ENCODE results near the gene ABCA7.
"Not testable (repeated sequence)": the region's sequence is repeated elsewhere in the genome, so short reads cannot be mapped to it uniquely, and the experiment has no call there.

Gene ABCA7

GRCh38 chr19:1017115-1017905 lies 22.6 kb upstream of the ABCA7 start:
- DNase-seq: no peak

DNA sequence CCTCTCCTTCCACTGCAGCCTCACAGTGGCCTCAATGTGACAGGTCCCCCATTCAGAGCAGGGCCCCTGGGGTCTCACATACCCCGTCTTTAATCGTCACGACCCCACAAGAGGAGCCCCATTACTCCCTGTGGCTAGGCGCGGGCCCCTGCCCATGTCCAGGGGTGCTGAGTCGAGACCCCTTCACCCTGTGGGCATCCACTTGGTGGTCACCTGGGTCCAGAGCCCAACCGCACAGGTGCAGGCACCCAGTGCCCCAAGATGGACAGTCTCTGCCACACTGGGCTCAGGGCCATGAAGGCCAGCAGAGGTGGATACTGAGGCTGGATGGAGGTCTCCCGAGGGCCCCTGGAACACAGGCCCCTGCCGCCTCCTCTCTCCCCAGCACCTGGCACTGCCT lies 22.0 kb upstream of the ABCA7 start:
- DNase-seq: no peak

DNA sequence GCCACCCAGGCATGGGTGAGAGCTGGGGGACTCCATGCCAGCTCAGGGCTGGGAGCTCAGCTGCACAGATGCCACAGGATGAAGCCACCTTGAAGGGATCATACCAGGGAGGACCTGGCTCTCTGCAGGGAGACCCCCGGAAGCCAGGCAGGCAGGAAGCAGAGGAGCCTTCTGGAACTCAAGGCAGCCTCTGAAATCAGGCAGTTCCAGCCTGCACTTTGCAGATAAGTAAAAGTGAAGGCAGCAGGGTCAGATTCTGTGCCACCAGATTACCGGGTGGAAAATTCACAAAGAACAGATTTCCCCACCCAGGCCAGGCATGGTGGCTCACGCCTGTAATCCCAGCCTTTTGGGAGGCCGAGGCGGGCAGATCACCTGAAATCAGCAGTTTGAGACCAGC lies 21.5 kb upstream of the ABCA7 start:
- DNase-seq: no peak

DNA sequence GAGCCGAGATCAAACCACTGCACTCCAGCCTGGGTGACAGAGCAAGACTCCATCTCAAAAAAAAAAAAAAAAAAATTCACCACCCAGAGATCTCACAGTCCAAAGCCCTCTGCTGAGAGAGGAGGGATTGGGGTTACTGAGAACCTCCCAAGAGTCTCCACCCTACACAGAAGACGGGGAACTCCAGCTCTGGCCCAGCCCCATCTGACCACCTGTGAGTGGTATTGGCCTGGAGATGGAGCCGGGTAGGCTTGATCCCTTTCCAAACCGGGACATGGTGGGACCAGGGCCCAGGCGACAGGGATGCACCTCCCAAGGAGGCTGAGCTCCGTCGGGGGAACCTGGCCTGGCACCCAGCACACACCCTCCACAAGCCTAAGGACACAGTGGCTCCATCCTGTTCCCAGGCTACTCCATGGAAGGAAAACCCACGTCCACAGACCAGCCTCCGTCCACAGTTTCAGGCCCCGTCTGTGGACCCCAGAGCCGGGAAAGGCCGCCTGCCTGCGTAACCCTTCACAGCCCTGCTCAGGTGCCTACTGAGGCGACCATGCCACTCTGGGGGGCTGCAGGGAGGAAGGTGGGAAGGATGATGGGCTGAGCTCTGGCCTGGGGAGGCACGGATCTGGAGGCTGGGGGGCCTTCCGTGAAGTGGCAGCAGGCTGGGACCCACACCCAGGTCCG lies 20.8 kb upstream of the ABCA7 start:
- no peak for DNase-seq

GRCh38 chr19:1019616-1019961 lies 20.3 kb upstream of the ABCA7 start:
- DNase-seq: no peak

- DNase-seq: no peak
These were observed 19.7 kb upstream of the ABCA7 start for GRCh38 chr19:1019980-1020867.

DNA sequence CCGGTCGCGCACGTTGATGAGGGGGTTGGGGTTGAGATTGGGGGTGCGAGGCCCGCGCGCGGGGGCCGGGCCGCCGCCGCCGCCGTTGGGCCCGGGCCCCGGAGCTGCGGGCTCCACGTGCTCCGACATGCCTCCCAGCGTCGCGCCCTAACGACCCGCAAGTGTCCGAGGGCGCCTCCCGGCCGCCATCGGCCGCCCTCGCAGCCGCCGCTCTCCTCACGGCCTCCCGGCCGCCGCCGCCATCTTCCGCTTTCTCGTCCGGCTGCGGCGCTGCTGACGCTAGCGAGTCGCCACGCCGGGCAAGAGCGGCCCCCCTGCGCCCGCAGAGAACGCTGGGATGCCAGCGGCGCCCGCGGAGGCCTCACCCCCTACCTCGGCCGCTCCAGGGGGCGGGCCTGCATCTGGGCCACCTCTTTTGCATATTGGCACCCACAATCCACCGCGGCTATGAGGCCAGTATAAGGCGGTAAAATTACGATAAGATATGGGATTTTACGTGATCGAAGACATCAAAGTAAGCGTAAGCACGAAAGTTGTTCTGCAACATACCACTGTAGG lies 19.0 kb upstream of the ABCA7 start, which contains the start of gene TMEM259:
TMEM259 (minus strand) TSS at position 256 of the 558 bp plus-strand sequence; CDS start at position 129, 127 bp downstream.
- peak; percentile 96 for DNase-seq

GRCh38 chr19:1023883-1024188 lies 16.1 kb upstream of the ABCA7 start:
- DNase-seq: not testable (repeated sequence)

DNA sequence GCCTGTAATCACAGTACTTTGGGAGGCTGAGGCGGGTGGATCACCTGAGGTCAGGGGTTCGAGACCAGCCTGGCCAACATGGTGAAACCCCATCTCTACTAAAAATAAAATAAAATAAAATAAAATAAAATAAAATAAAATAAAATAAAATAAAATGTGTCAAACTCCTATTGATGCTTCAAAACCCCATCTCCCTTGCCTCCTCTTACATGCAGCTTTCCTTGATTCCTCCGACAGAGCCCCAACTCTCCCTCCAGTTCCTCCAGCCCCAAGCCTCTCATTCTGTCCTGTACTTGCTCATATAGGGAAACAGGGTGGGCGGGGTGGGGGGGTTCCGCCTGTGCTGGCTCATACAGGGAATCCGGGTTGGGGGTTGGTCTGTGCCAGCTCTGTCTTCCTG lies 14.8 kb upstream of the ABCA7 start:
- DNase-seq: not testable (repeated sequence)

DNA sequence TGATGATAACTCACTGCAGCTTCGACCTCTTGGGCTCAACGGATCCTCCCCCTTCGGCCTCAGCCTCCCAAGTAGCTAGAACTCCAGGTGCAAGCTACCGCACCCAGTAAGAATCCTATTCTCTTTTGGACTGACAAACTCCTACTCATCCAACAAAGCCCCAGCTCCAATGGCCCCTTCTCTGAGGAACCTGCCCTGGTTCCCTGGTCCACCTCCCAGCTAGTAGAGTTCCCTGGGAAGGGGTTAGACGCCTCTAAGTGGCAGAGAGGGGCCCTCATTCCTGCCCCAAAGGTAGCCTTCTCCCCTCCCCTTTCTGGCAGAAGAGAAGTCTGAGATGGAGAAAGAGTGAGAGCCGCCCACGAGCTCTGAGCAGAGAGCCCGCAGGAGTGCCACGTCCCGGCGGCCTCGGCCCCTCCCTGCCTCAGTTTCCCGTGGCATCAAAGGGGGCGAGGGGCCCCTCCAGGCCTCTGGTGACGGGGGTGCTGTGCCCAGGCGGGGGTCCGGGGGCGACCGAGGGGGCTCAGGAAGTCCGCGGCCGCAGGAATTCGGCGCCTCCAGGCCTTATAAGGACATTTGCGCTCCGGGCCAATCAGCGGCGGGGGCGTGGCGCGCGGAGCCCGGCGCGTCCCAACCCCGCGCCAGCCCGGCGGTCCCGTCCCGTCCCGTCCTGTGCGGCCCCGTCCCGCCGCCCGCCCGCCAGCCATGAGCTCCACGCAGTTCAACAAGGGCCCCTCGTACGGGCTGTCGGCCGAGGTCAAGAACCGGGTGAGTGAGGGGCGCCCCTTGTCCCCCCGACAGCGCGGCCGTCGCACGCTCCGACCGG lies 13.7 kb upstream of the ABCA7 start, which contains the start of gene CNN2:
CNN2 (plus strand) TSS at position 649 of the 823 bp plus-strand sequence; CDS start at position 703, 54 bp downstream.
- peak; percentile 25 for DNase-seq

GRCh38 chr19:1026783-1027649 lies 12.9 kb upstream of the ABCA7 start:
- DNase-seq: peak; percentile 26

GRCh38 chr19:1027650-1028061 lies 12.3 kb upstream of the ABCA7 start:
- no peak for DNase-seq

- DNase-seq: peak; percentile 10
These were observed 11.6 kb upstream of the ABCA7 start for GRCh38 chr19:1028062-1028926.

- no peak for DNase-seq
These were observed 7.5 kb upstream of the ABCA7 start for GRCh38 chr19:1032264-1032867.

- DNase-seq: no peak
These were observed 3.8 kb upstream of the ABCA7 start for GRCh38 chr19:1035998-1036621.

DNA sequence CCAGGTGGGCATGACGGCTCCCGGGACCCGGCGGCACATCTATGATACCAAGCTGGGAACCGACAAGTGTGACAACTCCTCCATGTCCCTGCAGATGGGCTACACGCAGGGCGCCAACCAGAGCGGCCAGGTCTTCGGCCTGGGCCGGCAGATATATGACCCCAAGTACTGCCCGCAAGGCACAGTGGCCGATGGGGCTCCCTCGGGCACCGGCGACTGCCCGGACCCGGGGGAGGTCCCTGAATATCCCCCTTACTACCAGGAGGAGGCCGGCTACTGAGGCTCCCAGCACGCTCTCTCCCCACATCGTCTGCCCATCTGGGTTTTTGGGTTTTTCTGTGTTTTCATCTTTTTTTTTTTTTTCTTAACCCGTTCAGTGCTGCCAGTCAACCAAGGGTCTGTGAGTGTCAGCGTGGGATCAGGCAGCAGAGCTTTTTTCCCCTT lies 2.3 kb upstream of the ABCA7 start:
- no peak for DNase-seq

DNA sequence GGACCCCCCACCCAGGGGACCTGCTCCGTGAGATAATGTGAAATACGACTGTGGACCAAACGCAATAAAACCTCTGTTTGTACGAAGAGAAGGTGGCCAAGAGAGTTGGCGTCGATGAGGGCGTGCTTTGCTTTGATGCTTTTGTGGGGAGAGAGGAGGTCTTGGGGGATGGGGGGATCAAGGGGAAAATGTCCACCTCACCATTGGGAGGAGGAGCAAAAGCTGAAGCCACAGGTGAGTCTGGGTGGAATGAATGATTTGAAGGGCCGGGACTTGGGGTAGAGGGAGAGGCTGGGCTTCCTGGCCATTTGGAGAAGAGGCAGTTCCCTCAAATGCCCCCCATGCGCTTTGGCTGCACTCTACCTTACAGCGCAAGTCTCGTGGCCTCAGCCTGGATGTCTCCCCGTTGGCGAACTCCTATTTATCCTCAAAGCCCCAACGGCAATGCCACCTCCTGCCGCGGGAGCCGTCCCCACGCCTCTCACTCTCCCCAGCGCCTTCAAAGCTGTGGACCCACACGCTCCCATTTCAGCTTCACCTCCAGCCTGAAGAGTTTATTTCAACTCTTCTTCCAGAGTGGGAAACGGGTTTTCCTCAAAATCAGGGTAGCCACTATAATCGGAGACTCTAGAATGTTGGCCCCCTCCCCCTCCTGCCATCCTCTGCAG lies 795 bp upstream of the ABCA7 start:
- no peak for DNase-seq

- DNase-seq: peak; percentile 34
These were observed 767 bp downstream of the ABCA7 start for GRCh38 chr19:1040476-1041271.

Measured in KG1 (cell line).